Gastroesophageal sphincter (tissue), 4 donors: Measurements from ENCODE around the gene GABARAPL2. TPM values are rescaled to one million over a fixed set of nuclear protein-coding genes. Genes with fewer than 3 reads are reported as not detected.

Experiments
- ATAC-seq: fragments of 150-250 bp; one replicate; pipeline ENCODE4 v1.9.1; 2016; ENCODE audit warnings: mild to moderate bottlenecking, moderate library complexity
- H3K27ac ChIP-seq, 4 donors: fragments of 200-600 bp; sonication (generic) in 3 of 4; 1 replicate in 3 of 4; 2 replicates in 1 of 4; pipeline ENCODE4 v1.5.1; 2016 to 2019
- H3K27me3 ChIP-seq: fragments of 200-600 bp; sonication (generic); one replicate; pipeline ENCODE4 v1.5.1; 2019
- H3K36me3 ChIP-seq, 2 donors: fragments of 200-600 bp; sonication (generic); one replicate each; pipeline ENCODE4 v1.5.1; 2019; ENCODE audit warnings: control low read depth in 1 of 2
- H3K4me1 ChIP-seq, 3 donors: fragments of 200-600 bp; sonication (generic); 1 replicate in 2 of 3; 2 replicates in 1 of 3; pipeline ENCODE4 v1.5.1; 2016 to 2019; ENCODE audit warnings: control low read depth in 2 of 3
- H3K4me3 ChIP-seq, 2 donors: fragments of 200-600 bp; sonication (generic); one replicate each; pipeline ENCODE4 v1.5.1; 2019; ENCODE audit warnings: mild to moderate bottlenecking in 1 of 2, moderate library complexity in 1 of 2
- H3K9me3 ChIP-seq, 3 donors: fragments of 200-600 bp; sonication (generic); one replicate each; pipeline ENCODE4 v1.5.1; 2017 to 2019; ENCODE audit warnings: control low read depth in 2 of 3
- EP300 ChIP-seq: sonication (generic); formaldehyde crosslinking; IDR thresholded peaks from one replicate; pipeline ENCODE4 v1.6.1; 2017; ENCODE audit warnings: antibody characterized with exemption, mild to moderate bottlenecking
- POLR2A ChIP-seq, 2 donors: fragments of 450-650 bp; IDR thresholded peaks; one replicate each; pipeline ENCODE4 v1.6.1; 2017; ENCODE audit warnings: antibody characterized with exemption in 2 of 2, mild to moderate bottlenecking in 2 of 2, moderate library complexity in 1 of 2
- POLR2AphosphoS5 ChIP-seq: sonication (generic); formaldehyde crosslinking; IDR thresholded peaks from one replicate; pipeline ENCODE4 v1.6.1; 2017; ENCODE audit warnings: antibody characterized with exemption
- WGBS, 2 donors: methylation state at CpG; one replicate each; pipeline ENCODE4 v1.1.5; 2018; ENCODE audit warnings: low coverage in 1 of 2; 5-methylcytosine and 5-hydroxymethylcytosine counted together
- total RNA-seq, 4 donors: library from RNA; depleted of rRNA; stranded (reverse); fragments of >200 nt; gene quantifications; one replicate each; pipeline ENCODE4 v1.1.0, GENCODE V29; 2016
- TF ChIP-seq, protein P1 (sequence below), 4 experiments: fragments of 200-600 bp in 2 of 4; fragments of 450-650 bp in 2 of 4; sonication (generic) in 1 of 4; IDR thresholded peaks; one replicate each; pipeline ENCODE4 v1.5.1; 2017 to 2019; ENCODE audit warnings: antibody characterized with exemption in 4 of 4, mild to moderate bottlenecking in 2 of 4, moderate library complexity in 2 of 4

Gene GABARAPL2
- total RNA-seq, 4 donors from 2014 or later, result 87.4 to 118 (median 92.0) TPM

DNA sequence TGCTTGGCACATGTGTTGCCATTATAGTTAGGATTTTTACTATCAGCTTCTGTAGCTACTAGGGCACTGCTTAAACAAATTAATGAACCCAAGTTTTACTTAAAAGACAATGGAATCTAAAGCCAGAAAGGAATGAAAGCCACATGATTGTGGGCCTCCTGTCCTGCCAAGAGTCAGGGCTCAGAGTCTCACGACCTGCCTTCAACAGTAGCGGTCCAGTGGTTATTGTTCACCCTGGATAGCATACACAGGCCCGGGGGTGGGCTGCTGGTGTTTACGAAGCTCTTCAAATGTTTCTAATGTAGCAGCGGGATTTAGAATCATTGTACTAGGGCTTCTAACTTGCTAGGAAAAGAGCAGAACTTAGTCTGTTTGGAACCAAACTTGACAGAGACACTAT, 7.8 kb downstream of the GABARAPL2 start:
- ATAC-seq, result no peak
- Histone ChIP-seq H3K27ac (no peak overlapping the region), H3K36me3 (peaks cover 0 to 100% of the 10 kb centered on the region in 2 donors), H3K4me1 (peaks cover 0 to 52% (median 0%) of the 10 kb centered on the region in 3 donors), H3K9me3 (no peaks in the 10 kb centered on the region), H3K27me3 (no peaks in the 10 kb centered on the region), H3K4me3 (no peak overlapping the region)
- WGBS, 2 donors, result 77 to 82% methylated on average over 4 to 5 of the region's 5 CpGs
- TF ChIP-seq, protein P1, sequence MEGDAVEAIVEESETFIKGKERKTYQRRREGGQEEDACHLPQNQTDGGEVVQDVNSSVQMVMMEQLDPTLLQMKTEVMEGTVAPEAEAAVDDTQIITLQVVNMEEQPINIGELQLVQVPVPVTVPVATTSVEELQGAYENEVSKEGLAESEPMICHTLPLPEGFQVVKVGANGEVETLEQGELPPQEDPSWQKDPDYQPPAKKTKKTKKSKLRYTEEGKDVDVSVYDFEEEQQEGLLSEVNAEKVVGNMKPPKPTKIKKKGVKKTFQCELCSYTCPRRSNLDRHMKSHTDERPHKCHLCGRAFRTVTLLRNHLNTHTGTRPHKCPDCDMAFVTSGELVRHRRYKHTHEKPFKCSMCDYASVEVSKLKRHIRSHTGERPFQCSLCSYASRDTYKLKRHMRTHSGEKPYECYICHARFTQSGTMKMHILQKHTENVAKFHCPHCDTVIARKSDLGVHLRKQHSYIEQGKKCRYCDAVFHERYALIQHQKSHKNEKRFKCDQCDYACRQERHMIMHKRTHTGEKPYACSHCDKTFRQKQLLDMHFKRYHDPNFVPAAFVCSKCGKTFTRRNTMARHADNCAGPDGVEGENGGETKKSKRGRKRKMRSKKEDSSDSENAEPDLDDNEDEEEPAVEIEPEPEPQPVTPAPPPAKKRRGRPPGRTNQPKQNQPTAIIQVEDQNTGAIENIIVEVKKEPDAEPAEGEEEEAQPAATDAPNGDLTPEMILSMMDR (IDR thresholded peaks at IDR 0.05), result no peak
- TF ChIP-seq EP300 (no peak), POLR2A (IDR thresholded peaks at IDR 0.05) (no peak), POLR2AphosphoS5 (no peak)

DNA sequence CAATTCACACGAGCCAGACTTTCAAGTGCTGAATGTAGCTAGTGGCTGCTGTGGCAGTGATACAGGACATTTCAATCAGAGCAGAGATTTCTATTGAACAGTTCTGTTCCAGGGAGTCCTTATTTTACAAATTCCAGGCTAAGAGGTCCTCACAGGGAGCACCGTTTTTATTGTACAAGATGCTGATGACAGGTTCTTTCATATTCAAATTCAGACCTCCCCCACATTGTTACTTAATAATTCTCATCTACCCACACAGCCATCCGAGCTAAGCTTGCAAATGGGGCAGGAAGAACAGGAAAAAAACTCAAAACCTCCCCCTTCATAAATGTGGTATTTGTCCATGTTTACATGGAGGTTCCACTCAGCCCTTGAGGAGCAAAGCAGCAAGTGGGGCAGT, 9.8 kb downstream of the GABARAPL2 start:
- TF ChIP-seq, protein P1 (IDR thresholded peaks at IDR 0.05), result no peak
- no peak for TF ChIP-seq POLR2A (IDR thresholded peaks at IDR 0.05)
- no peak for TF ChIP-seq EP300
- TF ChIP-seq POLR2AphosphoS5, result no peak
- 35 to 42% methylated on average over 2 to 3 of the region's 3 CpGs for whole genome bisulfite sequencing, 2 donors
- Histone ChIP-seq H3K27me3 (no peaks in the 10 kb centered on the region), H3K9me3 (no peaks in the 10 kb centered on the region), H3K4me3 (no peak overlapping the region), H3K4me1 (peaks cover 0 to 32% (median 0%) of the 10 kb centered on the region in 3 donors), H3K27ac (no peak overlapping the region), H3K36me3 (peaks cover 0 to 98% of the 10 kb centered on the region in 2 donors)
- ATAC-seq, result no peak

DNA sequence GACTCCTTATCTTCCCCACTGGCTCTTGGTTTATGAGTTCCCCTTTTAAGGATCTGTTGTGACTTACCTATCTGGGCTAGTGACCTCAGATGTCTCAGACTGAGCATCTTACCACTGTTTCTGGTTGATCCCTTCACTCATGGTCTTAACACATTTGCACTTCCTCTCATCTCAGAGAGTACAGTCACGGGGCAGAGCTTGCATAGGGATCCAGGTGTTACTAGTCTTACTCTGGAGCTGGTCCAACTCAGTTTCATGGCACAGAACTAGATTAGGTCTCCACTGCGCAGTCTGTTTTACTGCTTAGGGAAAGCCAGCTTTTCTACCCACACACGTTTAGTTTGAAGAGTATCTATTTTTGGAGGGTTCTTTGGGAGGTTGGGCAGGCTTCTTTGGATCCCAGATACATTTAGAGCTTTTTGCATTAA, 10.2 kb downstream of the GABARAPL2 start:
- Histone ChIP-seq H3K9me3 (no peaks in the 10 kb centered on the region), H3K27me3 (no peaks in the 10 kb centered on the region), H3K36me3 (peaks cover 0 to 96% of the 10 kb centered on the region in 2 donors), H3K27ac (no peak overlapping the region), H3K4me3 (no peak overlapping the region), H3K4me1 (peaks cover 0 to 28% (median 0%) of the 10 kb centered on the region in 3 donors)
- no peak for TF ChIP-seq POLR2A (IDR thresholded peaks at IDR 0.05)
- TF ChIP-seq EP300, result no peak
- TF ChIP-seq POLR2AphosphoS5, result no peak
- TF ChIP-seq, protein P1 (IDR thresholded peaks at IDR 0.05), result no peak
- no peak for ATAC-seq
- WGBS, 2 donors, result 53% methylated on average over 2 of the region's 3 CpGs; no CpG with 5 or more reads in 1 of the 2 donors

DNA sequence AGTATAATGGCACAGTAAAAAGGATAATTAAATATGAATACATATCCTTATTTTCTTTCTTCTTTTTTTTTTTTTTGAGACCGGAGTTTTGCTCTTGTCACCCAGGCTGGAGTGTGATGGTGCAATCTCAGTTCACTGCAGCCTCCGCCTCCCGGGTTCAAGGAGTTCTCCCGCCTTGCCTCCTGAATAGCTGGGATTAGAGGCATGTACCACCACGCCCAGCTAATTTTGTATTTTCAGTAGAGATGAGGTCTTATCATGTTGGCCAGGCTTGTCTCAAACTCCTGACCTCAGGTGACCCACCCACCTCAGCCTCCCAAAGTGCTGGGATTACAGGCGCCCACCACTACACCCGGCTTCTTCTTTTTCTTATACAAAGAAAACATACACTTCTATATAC, 12.0 kb downstream of the GABARAPL2 start:
- peaks cover 0 to 78% of the 10 kb centered on the region in 2 donors for H3K36me3 ChIP-seq
- H3K4me3 ChIP-seq, result no peak overlapping the region

DNA sequence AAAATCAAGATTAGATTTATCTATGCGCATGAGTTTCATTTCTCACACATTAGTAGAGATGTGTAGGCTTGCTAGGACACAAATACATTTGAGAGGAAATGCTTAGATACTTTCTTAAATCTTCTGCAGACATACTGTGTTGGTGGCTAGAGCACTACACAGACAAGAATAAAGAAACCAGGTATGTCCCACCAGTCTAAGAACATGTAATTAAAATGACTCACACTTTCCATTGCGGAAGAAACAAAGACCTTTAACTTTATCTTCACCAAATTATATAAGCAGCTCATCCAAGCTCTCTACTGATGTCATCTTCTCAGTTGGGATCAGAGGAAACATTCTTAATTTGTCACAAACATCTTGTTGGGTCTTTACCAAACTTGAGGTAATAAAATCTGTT, 12.5 kb downstream of the GABARAPL2 start:
- Histone ChIP-seq H3K27me3 (no peaks in the 10 kb centered on the region), H3K4me3 (no peak overlapping the region), H3K36me3 (peaks cover 0 to 73% of the 10 kb centered on the region in 2 donors), H3K4me1 (peaks cover 0 to 5% (median 0%) of the 10 kb centered on the region in 3 donors), H3K9me3 (no peaks in the 10 kb centered on the region), H3K27ac (no peak overlapping the region)
- 78 to 91% methylated on average over 2 of the region's 2 CpGs for WGBS, 2 donors
- ATAC-seq, result no peak
- no peak for TF ChIP-seq EP300
- TF ChIP-seq, protein P1 (IDR thresholded peaks at IDR 0.05), result no peak
- no peak for TF ChIP-seq POLR2A (IDR thresholded peaks at IDR 0.05)
- no peak for TF ChIP-seq POLR2AphosphoS5

More for the DNA sequence above, 12.0 kb downstream of the GABARAPL2 start:
- no peak for ATAC-seq
- Histone ChIP-seq H3K9me3 (no peaks in the 10 kb centered on the region), H3K4me1 (peaks cover 0 to 10% (median 0%) of the 10 kb centered on the region in 3 donors), H3K27ac (no peak overlapping the region), H3K27me3 (no peaks in the 10 kb centered on the region)
- 83 to 100% methylated on average over 1 to 7 of the region's 7 CpGs for whole genome bisulfite sequencing, 2 donors
- TF ChIP-seq, protein P1 (IDR thresholded peaks at IDR 0.05), result no peak
- TF ChIP-seq EP300 (no peak), POLR2AphosphoS5 (no peak), POLR2A (IDR thresholded peaks at IDR 0.05) (no peak)
